G401.6 (cell line): ENCODE data around the gene PDZD2.
"Not testable (repeated sequence)": the region's sequence is repeated elsewhere in the genome, so short reads cannot be mapped to it uniquely, and the experiment has no call there.

Experiments used
- FAIRE-seq: peaks from 2 replicates; lab custom pipeline; 2012; peaks lifted over from hg19 to GRCh38; lab: Jason Lieb, UNC

Gene PDZD2

DNA sequence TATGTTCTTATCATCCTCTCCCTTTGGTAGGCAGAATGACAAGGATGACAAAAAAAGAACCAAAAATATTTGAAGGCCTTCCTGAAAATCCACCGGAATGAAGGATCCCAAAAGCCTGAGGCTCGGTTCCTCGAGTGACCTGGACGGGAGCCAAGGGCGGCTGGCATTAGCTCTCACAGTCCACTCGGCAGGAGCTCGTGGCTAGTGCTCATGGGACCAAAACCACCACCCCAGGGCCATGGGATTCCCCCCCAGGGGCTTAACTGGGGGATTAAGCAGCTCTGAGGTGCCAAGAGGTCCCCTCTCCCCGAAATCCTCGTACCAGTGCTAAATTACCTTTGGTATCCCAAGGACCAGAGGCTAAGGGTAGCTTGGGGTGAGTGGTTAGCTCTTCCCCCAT, 586 bp upstream of the PDZD2 start:
- no peak for FAIRE-seq

DNA sequence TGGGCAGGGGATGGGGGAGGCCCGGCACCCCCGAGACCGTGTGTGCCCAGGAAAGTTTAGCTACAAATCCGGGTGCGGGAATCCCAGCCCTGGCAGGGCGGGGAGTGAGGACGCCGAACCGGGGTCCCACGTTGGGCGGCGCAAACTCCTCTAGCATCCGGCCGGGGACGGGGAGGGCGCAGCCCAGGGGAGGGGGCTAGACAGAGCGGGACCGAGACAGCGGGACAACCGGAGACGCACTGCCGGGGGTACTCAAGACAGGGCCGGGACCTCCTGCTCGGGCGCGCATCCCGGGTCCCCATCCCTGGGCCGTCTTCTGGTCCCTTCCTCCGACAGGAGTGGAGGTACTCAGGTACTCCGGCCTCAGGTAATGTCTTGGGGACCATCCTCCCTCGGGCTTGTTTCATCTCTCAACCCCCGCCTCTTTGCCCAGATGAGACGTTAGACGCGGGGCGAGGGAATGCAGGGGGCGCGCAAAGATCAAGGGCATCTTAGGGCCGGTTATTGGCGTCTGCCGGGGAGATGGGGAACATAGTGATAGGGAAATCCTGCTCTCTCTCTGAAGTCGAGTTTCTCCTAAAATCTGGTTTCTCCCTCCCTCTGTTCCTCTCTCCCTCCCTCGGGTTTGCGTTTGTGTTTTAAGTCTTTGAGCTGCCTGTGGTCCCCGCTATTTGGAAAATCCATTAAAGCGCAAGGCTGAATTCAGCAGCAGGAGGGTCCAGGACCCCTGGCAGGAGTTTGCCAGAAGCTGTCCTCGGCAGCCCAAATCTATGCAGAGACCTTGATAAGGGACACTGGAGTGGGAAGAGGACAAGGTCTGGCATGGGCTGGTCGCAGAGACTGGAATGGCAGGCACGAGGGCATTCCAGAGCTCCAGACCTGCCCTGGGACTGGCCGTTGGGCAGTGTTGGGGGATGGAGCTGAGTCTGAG, 815 bp downstream of the PDZD2 start:
- no peak for FAIRE-seq

DNA sequence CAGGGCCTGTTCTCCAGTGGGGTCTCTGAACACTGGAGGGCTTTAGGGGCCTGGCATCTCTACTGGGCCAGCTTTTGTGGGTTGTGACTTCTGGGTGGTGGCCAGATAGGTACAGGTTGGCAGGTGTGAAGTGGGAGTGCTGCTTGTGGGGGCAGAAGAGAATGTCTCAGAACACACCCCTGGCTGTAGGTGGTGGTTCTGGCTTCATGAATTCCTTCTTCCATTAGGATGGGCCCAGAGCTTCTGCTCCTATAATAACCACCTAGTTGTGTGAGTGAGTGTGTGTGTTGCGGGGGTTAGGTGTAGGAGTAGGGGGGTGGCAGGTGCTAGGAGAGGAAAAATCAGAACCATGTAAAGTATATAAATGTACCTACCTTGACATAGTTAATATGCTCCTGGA, 1.6 kb downstream of the PDZD2 start:
- no peak for FAIRE-seq

DNA sequence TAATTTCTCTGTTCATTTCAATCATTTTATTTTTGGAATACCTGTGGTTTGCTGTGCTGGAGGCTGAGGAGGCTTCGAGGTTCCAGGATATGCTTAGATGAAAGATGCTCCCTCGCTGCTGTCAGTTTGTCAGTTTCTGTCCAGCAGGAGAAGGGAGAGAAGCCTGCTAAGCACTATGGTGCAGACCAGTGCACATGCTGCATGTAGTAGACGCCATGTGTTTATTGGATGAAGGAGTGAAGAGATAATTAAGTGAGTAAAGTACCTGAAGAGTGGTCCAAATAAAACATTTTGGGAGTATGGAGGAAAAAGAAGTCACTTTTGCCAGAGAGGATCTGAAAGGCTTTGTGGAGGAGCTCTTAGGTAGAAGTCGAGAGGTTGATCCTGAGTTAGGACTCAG, 2.1 kb downstream of the PDZD2 start:
- no peak for FAIRE-seq

DNA sequence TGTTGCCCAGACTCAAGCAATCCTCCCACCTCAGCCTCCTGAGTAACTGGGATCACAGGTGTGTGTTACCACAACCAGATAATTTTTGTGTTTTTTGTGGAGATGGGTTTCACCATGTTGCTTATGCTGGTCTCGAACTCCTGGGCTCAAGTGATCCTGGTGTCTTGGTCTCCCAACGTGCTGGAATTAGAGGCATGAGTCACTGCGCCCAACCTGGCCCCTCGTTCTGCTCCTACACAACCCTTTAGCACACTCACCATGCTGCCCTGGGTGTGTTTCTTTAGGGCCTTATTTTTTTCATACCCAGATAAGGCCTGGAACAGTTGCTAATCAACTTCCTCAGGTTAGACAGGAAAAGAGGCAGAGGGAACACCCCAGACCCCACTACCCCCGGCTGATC, 2.6 kb downstream of the PDZD2 start:
- FAIRE-seq: no peak

DNA sequence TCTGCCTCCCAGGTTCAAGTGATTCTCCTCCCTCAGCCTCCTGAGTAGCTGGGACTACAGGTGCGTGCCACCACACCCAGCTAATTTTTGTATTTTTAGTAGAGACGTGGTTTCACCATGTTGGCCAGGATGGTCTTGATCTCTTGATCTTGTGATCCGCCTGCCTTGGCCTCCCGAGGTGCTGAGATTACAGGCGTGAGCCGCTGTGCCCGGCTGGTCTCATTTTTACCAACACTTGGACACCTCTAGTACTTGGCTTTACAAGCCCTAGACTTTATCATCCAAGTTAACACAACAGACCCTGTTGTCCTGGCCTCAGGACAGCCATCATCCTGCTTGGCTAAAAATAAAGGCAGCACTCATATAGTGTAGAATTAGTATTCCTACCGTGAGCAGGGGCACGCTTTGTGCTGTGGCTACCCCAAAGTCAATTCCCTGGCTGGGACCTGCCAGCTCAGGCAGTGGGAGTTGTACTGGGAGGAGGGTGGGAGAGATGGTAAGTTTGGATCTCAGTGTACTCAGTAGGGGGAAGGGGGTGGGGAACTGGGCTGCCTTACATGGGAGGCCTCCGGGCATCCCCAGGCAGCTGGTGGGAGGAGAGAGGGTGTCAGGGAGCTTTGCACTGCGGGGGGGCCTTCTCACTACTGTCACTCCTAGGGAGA, 6.6 kb downstream of the PDZD2 start:
- no peak for FAIRE-seq

DNA sequence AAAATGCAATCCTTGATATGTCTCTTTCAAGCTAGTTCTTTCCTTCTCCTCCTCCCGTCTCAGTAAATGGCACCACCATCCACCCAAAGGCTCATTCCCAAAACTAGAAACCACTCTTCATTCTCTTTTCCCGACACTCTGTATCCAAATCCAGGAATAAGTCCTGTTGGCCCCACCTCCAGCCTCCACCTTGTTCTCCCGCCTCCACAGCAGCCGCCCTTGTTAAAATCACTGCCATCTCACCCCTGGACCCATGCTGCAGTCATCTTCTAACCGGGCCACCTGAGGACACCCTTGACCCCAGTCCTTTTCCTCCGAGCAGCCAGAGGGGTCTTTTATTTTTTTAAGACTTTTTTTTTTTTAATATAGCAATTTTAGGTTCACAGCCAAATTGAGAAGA, 9.4 kb downstream of the PDZD2 start:
- no peak for FAIRE-seq

DNA sequence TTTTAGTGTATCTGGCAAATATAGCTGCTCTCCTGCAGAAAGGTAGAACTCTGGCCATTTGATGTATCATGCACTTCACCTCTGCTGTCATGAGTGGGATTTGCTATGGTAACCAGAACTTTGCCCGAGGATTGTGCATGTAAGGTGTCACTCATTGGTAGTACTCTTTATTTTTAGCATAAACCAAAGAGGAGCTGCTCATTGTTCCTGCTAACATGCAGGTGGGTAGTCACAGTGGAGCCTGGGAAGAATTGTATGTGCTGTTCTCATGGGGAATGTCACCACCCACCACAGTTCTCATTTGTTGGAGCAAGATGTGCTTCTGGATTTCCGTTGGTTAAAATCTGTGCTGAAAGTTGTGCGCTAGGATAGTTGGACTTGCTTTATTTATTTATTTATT, 12.3 kb downstream of the PDZD2 start:
- no peak for FAIRE-seq

DNA sequence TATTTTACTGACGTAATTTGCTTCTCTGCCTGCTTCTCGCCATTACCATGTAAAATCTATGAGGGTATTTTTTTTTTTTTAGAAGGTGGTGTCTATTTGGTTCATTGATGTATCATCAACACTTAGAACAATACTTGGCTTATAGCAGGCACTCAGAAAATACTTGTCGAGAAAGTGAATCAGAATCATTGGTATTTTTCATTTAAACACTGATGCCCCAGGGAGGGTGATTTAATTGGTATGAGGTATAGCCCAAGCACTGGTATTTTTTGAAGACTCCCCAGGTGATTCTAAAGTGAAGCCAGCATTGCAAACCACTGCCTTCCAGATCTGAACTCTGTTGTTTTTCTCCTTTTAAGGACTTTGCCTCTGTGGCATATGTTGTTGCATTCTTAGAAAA, 16.6 kb downstream of the PDZD2 start:
- no peak for FAIRE-seq

DNA sequence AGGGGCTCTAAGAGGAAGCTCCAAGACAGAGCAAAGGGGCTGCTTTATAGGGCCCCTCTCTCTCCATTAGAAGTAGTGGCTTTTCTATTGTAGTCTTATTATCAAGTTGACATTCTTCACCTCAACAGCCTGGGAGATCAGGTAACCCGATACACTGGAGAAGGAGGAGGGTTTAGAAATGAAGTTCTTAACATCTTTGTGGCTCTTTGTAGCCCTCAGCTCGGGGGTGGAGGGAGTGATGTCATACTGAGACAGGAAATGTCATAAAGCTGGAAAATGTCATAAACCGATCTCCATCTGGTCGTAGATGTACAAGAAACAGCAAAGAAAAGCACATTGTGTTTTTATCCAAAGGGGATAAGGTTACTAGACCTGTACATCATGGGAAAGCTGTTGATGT, 17.9 kb downstream of the PDZD2 start:
- no peak for FAIRE-seq

DNA sequence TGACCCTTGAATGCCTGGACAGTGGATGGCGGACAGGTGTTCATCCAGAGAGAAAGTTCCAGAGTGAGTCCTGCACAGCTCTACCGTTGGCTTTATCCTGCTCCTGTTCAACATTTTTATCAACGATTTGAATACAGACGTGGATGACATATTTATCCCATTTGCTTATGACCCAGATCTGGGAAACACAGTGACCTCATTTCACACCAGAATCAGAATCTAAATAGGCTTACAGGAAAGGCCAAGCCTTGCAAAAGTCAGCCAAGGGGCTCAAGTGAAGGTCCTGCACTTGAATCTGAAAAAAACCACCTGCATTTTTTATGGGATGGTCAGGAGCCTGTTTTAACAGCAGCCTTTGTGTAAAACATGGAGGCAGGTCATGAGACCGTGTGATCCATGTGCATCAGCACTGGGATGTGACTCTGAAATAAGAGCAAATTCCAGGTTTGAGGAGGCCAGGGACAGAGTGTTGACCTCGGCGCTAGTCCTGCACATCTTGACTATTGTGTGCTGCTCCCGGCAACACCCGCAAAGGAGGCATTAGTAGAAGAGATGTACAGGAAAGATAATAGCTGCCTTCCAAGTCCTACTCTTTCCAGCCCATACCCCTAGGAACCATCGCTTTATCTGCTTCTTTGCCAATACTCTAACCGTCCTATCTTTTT, 18.5 kb downstream of the PDZD2 start:
- FAIRE-seq: no peak

DNA sequence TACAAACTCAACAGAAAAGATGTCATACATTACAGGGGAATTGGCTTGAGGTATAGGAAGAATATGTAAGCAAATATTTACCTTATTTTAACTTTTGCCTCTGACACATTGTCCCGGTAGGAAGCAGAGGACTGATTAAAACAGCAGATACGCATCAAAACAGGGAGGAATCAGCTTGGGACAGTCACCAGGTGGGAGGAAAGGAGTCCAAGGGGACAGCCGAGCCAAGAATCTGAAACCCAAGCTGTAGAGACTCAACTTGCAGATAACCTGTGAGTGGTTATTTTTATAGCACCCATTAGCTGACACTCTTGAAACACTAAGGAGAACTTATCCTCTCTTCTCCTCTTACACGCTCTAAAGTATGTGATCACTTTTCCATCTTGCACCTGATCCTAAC, 22.3 kb downstream of the PDZD2 start:
- FAIRE-seq: no peak

DNA sequence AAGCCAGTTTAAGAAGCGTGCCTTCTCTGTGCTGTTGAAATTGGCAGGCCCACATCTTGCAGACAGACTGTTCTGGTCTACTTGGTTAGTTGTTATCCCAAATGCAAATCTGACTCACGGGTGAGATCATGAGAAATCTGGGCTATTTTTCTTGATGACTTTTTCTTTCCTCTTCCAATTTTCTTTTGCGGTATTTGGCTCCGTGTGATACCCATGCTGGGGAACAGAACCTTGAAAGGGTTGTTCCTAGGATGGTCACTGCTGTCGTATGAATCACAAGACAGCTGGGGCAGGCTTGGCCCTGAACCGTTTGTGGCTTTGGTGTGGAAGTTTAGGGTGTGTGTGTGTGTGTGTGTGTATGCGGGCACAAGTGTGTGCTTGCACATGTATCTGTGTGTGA, 24.6 kb downstream of the PDZD2 start:
- no peak for FAIRE-seq

DNA sequence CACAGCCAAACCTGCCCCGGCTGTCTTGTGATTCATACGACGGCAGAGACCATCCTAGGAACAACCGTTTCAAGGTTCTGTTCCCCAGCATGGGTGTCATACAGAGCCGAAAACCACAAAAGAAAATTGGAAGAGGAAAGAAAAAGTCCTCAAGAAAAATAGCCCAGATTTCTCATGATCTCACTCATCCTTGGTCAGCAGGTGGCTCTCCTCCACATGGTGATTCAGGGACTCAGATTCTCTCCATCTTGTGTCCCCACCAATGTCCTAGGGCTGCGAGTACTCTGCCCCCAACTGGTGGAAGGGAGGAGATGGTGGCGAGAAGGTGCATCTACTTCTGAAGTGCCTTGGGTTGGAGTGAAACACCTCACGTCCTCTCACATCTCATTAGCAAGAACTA, 25.6 kb downstream of the PDZD2 start:
- FAIRE-seq: no peak

DNA sequence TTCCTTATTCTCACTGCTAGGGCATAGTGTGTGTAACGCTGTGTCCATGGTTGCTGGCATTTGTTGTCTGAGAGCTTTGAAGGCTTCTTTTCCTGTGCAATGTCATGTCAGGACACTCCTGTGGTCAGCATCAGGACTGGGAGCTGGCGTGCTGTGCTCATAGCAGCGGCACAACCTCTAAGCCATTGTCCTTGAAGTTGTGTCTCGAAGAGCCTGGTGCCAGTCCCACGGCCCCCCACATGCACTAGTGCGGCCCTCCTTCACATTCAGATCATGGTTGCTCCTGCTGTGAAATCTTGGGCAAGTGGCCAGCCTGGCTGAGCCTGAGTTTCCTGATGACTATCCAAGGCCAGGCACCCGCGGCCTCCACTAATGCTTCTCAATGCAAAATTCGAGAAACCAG, 32.4 kb downstream of the PDZD2 start:
- FAIRE-seq: no peak

DNA sequence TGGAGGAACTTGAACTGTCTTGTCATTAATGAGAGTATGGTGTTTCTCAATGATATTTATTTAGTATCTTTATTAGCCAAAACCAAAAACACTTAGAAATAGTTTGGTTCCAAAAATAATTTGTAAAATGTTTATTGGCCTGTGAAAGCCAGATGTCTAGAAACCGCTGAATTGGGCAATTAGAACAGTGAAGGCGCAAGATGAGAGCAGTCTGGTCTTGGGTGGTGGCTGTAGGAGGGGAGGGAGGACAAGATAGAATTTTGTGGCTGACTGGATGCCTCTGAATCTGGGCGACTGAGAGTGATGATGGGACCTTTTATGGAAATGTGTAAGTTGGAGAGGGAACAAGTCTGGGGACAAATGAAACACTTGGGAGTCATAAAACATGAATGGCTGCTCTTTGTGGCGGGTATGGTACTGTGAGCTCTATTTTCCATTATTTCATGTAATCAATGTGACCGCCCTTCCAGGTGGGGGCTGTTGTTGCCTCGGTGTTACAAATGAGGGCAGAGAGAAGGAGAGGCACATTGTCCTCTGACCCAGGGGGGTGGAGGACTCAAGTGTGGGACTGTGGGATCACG, 35.5 kb downstream of the PDZD2 start:
- FAIRE-seq: no peak

DNA sequence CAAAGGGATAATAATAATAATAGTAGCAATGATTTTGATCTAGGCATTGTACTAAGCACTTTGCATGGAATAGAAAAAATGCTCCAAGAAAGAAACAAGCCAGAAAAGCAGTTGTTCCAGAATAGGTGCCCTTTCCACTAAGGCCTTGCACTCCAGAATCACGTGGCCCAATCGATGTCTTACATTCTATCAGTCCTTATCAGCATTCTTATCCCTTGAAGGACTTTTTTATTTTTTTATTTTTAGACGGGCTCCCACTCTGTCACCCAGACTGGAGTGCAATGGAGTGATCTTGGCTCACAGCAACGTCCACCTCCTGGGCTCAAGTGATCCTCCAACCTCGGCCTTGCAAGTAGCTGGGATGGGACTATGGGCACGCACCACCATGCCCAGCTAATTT, 36.5 kb downstream of the PDZD2 start:
- FAIRE-seq: no peak

DNA sequence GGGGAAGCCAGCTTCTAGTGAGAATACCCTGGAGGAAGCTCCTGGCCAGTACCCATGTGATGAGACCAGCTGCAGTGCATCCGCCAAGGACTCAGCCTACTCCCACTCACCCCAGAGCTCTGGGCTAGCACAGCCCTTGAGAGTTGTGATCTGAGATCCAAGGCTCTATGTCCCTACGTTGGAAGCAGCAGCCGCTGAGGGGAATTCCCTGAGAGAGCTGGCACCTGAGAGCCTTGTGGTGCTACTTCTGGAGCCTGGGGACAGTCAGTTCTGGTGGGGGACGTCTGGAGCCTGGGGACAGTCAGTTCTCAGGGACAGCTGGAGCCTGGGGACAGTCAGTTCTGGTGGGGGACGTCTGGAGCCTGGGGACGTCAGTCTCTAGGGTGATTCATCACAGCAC, 39.2 kb downstream of the PDZD2 start:
- no peak for FAIRE-seq

DNA sequence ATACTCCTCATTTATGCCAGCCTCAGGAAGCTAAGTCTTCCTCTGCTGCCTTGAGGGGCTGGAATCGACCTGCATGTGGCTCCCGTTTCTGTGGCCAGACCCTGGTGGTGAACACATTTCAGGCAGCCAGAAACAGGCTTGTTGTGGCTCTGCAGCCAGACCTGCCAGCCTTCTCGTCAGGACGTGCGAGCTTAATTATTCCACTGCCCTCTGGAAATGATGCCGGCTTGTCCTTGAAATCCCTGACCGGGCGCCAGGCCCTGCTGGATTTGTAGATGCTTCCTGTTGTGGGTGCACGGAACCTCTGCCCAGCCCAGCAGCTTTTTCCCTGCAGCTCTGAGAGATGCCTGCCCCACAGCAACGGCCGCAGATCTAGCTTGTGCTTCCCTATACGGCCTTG, 41.6 kb downstream of the PDZD2 start:
- FAIRE-seq: no peak

DNA sequence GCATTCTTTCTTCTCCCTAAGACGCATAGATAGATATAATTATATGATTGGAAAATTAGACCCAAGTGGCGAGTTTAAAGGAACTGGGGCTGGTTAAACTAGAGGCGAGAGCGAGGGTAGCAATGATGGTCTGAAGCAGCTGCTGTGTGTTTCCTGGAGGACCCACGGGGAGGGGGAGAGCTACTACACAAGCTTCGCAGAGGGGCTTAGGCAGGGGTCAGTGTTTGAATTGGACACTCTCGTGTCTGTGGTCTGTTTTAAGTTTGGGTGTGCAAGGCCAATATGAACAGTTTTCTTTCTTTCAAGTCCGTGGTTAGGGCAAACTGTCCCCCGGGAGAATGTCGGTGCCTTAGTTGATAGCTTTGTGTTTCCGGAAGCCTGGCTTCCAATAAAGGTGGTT, 43.1 kb downstream of the PDZD2 start:
- FAIRE-seq: no peak

DNA sequence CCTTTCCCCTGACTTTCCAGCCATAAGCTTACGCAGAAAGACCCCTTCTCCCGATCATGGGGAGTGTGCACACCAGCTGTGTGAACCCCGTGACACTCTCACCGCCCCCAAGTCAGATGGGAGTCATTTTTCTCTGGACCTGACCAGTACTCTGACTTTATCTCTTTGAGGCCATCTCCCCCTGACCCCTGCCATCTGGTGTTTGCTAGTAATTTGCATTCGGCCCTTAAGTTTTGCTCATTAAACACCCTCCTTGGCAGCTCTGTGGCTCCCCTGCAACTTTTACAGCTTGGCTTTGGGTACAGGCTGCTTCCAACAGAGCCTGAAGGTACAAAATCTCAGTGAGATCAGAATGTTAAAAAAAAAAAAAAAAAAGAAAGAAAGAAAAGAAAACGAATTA, 43.9 kb downstream of the PDZD2 start:
- FAIRE-seq: no peak

DNA sequence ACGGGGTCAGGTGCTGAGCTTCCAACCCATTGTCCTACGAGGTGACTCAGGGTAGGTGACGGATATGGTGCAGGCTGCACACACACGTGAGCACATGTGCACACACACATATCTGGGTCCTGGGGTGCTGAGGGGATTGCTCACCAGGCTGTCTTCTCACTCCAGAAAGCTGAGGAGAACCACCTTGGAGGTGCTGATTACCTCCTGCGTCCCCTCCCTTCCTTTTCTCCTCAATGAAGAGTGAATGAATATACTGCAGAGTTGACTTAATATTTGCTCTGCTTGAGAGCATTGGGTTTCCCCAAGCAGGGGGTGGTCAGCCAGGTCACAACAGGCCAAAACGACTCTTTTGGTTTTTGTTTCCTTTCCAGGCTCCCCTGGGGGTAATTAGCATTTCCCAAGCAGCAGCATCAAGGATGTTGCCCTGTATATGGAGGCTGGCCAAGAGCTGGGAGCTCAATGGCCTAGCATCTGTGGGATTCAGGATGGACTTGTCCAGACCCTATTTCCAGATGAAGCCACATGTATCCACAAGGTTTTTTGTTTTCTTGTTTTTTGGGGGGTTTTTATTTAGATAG, 49.7 kb downstream of the PDZD2 start:
- FAIRE-seq: no peak

DNA sequence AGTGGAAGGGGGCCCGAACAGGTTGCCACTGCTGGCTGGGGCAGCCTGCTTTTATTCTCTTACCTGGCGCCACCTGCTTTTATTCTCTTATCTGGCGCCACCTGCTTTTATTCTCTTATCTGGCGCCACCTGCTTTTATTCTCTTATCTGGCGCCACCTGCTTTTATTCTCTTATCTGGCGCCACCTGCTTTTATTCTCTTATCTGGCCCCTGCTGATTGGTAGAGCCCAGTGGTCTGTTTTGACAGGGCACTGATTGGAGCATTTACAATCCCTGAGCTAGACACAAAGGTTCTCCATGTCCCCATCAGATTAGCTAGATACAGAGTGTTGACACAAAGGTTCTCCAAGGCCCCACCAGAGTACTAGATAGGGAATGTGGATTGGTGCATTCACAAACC, 52.5 kb downstream of the PDZD2 start:
- FAIRE-seq: not testable (repeated sequence)
